Activated CD4-positive, alpha-beta T cell treated with anti-CD3 and anti-CD28 coated beads, Interleukin-2, amount 10 ng/mL, durations not matched to agents 24 days and 14 days (primary cell): ENCODE results near the gene ZNF117. TPM values are rescaled to one million over a fixed set of nuclear protein-coding genes. Genes with fewer than 3 reads are reported as not detected.
A peak's percentile ranks its signal among the peaks of the same experiment; 100 is the strongest.
"Not testable (repeated sequence)": the region's sequence is repeated elsewhere in the genome, so short reads cannot be mapped to it uniquely, and the experiment has no call there.

Source experiments
- DNase-seq: peaks from one replicate; pipeline ENCODE4 v3.0.0; 2022
- H3K27ac Mint-ChIP-seq: one replicate; pipeline ENCODE4 v1.8.0; 2022; ENCODE audit warnings: mild to moderate bottlenecking, mixed read lengths
- H3K27me3 Mint-ChIP-seq: one replicate; pipeline ENCODE4 v1.8.0; 2022; ENCODE audit warnings: mixed read lengths
- H3K36me3 Mint-ChIP-seq: one replicate; pipeline ENCODE4 v1.8.0; 2022; ENCODE audit warnings: low read depth, mild to moderate bottlenecking, mixed read lengths
- H3K4me1 Mint-ChIP-seq: one replicate; pipeline ENCODE4 v1.8.0; 2021; ENCODE audit warnings: mixed read lengths
- H3K4me3 Mint-ChIP-seq: one replicate; pipeline ENCODE4 v1.8.0; 2022; ENCODE audit warnings: mild to moderate bottlenecking, moderate library complexity, mixed read lengths
- H3K9me3 Mint-ChIP-seq: one replicate; pipeline ENCODE4 v1.8.0; 2021; ENCODE audit warnings: mixed read lengths
- intact Hi-C: fragments of 100-400 bp; cut with micrococcal nuclease; formaldehyde crosslinking; loops from one replicate; pipeline ENCODE4 v1.15.1; 2023
- total RNA-seq: library from RNA; stranded (reverse); gene quantifications from 2 replicates; pipeline ENCODE4 v1.2.3, GENCODE V29; 2022

The ZNF117 gene
- total RNA-seq, 1 donor from 2014 or later = 3.6 TPM

DNA sequence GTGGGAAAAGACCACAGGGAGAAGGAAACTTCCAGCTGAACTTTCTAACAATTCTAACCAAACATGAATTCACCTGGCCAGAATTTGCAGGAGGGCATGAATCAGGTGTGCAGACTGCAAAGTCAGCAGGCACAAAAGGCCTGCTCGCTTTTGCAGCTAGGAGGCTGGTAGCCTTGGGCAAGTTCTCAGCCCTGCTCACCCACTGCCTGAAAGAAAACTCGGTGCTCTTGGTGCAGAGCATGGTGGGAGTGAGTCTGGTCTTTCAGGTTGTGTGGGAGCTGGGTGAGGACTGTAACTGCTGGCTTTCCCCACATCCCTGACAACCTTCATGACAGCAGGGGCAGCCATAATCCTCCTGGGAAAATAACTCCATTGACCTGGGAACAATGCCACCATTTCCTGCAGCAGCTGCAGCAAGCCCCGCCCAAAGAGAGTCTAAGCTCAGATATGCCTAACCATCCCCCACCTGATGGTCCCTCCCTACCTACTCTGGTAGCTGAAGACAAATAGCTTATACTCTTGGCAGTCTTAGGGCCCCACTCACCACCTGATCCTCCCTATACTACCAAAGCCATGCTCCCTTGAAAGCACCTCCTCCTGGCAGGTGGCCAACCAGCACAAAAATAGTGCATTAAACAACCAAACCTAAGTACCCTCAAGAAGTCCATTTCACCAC is 31.6 kb downstream of the ZNF117 start:
- intact Hi-C loops = no loop called here
- H3K4me1 Mint-ChIP-seq = no peaks in the 10 kb centered on the region
- H3K27ac Mint-ChIP-seq = no peak overlapping the region
- DNase-seq = no peak
- H3K4me3 Mint-ChIP-seq = no peak overlapping the region
- H3K36me3 Mint-ChIP-seq = no peaks in the 10 kb centered on the region
- peaks cover 16% of the 10 kb centered on the region for H3K9me3 Mint-ChIP-seq
- H3K27me3 Mint-ChIP-seq = no peaks in the 10 kb centered on the region

DNA sequence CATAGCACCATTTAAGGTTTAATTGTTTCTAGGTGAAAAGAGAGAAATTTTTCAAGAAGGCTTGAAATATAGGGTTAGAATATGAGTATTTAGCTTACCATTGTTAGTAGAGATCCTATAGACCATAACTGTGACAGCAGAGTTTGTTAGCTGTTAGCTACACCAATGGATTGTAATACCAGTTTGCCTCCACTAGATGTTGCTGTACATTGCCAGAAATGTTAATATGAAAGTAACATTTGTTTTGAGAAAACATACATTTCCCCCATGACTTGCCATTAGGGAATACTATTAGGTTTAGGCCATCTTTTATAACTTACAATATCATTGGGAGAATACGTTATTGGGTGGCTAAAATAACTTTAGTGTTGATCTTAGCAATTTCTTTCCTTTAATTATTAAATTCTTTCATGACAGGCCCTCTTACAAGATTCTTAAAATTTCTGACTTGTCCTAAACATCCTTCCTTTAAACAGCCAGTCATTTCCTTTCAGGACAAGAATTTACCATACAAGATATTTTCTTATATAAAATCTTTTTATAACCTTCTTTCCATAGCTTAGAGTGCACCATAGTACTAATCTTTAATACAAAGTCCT is 39.5 kb downstream of the ZNF117 start:
- Mint-ChIP-seq H3K4me1 (no peaks in the 10 kb centered on the region), H3K4me3 (no peak overlapping the region), H3K27ac (no peak overlapping the region), H3K9me3 (no peaks in the 10 kb centered on the region), H3K36me3 (no peaks in the 10 kb centered on the region), H3K27me3 (peaks cover 24% of the 10 kb centered on the region)
- DNase-seq = peak; percentile 68
- intact Hi-C loops = loop anchor here (2.0 kb wide), 1 partner anchor 269 kb away; no protein-coding TSS in a partner anchor

DNA sequence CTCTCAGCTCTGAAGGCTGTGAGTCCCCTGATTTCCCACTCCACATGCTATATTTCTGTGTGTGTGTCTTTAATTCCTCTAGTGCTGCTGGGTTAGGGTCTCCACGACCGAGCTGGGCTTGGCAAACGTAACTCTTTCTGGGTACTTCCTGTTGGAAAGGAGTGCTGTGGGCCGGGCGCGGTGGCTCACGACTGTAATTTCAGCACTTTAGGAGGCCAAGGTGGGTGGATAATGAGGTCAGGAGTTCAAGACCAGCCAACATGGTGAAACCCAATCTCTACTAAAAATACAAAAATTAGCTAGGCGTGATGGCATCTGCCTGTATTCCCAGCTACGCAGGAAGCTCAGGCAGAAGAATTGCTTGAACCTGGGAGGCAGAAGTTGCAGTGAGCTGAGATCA is 40.2 kb downstream of the ZNF117 start:
- not testable (repeated sequence) for H3K9me3 Mint-ChIP-seq, H3K27ac Mint-ChIP-seq, H3K4me1 Mint-ChIP-seq, DNase-seq, H3K4me3 Mint-ChIP-seq, H3K36me3 Mint-ChIP-seq
- intact Hi-C loops = loop anchor here (2.0 kb wide), 1 partner anchor 270 kb away; no protein-coding TSS in a partner anchor
- H3K27me3 Mint-ChIP-seq = peaks cover 28% of the 10 kb centered on the region

DNA sequence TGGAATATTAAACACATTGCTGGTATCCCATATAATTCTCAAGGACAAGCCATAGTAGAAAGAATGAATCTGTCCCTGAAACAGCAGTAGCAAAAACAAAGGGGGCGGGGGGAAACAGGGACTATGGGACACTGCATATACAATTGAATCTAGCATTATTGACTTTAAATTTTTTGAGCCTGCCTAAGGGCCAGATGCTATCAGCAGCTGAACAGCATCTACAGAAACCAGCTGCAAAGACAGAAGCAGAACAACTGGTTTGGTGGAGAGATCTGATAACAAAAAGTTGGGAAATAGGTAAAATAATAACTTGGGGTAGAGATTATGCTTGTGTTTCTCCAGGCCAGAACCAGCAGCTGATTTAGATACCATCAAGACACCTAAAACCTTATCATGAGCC is 42.1 kb downstream of the ZNF117 start:
- H3K36me3 Mint-ChIP-seq, H3K9me3 Mint-ChIP-seq, H3K4me3 Mint-ChIP-seq, intact Hi-C loops, DNase-seq, H3K27ac Mint-ChIP-seq, H3K4me1 Mint-ChIP-seq: not testable (repeated sequence)
- H3K27me3 Mint-ChIP-seq = peaks cover 28% of the 10 kb centered on the region

DNA sequence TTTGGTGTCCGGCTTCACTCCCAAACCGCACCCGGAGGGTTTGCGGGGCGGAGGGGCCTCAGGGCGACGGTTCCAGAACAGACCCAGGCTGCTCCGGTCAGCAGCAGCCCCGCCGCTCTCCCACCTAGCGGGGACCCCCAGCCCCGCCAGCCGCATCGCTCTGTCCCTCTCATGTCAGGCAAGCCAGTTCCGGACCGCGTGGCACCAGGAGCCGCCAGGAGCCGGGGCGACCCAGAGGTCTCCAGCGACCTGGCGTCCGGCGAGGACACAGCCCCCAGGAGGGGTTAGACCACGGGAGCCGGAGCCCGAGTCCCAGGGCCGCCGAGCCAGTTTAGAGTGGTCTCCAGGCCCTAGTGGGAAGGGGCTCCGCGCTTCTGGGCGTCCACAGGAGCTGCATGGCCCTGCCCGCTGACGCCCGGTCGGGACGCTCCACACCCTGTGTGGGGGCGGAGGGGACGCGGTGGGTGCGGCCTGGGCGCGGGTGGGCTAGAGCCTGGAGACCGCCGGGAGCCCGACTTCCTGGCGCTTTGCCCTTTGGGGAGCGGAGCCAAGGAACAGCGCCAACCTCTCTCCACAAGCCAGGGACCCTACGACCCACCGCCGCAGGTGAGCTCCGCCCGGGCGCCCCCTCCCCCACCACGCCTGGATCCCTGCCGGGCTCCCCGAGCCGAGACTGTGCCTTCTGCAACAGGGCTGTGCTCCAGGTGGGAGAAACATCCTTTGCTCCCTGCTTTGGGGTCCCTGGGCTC is 43.4 kb downstream of the ZNF117 start:
- no peak for DNase-seq
- Mint-ChIP-seq H3K4me3 (no peak overlapping the region), H3K27me3 (peaks cover 28% of the 10 kb centered on the region), H3K4me1 (no peaks in the 10 kb centered on the region), H3K36me3 (no peaks in the 10 kb centered on the region), H3K9me3 (no peaks in the 10 kb centered on the region), H3K27ac (no peak overlapping the region)
- intact Hi-C loops = no loop called here

DNA sequence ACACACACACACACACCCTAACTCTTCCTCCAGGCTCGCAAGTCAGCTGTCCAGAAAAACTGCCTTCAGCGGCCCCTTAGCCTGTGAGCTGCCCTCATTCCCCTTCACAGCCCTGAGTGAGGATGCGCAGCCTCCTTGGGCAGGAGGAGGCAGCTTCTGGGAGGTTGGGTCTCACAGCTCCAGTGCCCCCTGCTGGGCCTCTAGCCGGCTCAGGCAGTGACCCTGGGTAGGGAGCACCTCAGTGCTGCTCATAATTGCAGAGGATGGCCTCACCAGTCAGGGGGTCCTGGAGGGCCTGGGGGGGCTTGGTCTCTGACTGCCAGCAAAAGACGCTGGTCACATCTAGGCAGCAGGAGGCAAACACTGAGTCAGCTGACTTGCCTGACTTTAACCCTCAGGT is 44.1 kb downstream of the ZNF117 start:
- Mint-ChIP-seq H3K4me3 (no peak overlapping the region), H3K27me3 (peaks cover 28% of the 10 kb centered on the region), H3K27ac (no peak overlapping the region), H3K9me3 (no peaks in the 10 kb centered on the region), H3K4me1 (no peaks in the 10 kb centered on the region), H3K36me3 (no peaks in the 10 kb centered on the region)
- intact Hi-C loops = no loop called here
- peak; percentile 57 for DNase-seq

DNA sequence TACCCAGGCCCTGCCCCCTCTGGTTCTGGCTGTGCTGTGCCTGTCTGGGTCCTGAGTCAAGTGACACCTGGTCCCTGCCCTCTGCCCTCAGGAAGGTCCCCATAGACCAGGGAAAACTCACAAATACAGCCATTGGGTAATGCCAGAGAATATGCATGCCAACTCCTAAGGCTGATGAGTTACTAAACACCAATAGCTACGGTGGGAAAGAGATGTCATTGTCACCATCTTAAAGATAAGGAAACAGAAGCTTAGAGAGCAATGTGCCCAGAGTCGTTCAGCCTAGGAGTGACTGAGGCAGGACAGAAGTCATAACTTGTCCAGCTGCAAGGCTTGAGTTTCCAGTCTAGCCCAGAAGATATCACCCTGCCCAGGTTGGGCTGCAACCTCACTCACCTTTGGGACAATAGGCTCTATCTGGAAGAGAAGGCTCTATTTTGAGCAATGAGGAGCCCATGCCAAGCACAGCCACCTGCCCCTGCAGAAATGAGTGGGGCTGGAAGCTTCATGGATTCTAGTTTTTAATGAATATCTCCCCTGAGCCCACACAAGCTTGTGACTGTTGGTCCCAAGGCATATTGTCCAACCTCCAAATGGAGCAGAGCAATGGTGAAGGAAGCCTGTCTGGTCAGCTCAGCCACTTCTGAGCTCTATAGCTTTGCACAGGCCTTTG is 45.2 kb downstream of the ZNF117 start:
- H3K4me3 Mint-ChIP-seq = no peak overlapping the region
- no peaks in the 10 kb centered on the region for H3K9me3 Mint-ChIP-seq
- no peaks in the 10 kb centered on the region for H3K4me1 Mint-ChIP-seq
- peaks cover 28% of the 10 kb centered on the region for H3K27me3 Mint-ChIP-seq
- H3K36me3 Mint-ChIP-seq = no peaks in the 10 kb centered on the region
- no peak for DNase-seq
- H3K27ac Mint-ChIP-seq = no peak overlapping the region
- intact Hi-C loops = no loop called here

DNA sequence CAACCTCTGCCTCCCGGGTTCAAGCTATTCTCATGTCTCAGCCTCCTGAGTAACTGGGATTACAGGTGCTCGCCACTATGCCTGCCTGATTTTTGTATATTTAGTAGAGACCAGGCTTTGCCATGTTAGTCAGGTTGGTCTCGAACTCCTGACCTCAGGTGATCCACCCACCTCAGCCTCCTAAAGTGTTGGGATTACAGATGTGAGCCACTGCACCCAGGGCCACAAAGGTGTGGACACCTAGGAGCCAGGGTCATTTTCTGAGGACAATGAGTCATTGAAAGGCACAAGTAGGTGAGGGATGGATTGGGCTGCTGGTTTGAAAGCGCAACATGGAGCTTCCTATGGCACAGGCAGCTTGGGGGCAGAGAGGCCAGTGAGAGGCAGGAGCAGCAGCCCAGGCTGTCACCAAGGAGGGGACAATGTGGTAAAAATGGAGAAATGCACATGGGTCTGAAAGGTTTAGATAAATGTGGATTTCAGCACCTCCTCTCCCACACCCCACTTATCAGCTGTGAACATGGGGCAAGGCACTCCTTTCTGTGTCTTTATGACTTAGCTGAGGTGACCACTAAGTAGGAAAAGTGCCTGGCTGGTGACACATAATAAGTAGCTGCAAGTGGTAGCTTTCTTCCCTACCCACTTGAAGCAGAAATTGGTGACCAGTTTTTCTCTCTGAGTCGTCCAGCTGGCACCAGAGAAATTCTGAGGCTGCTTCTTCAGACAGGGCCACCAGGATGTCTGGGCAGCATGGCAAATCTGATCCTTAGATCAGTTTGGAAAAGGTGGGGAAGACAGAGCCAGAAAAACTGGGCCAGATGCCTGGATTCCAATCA is 46.0 kb downstream of the ZNF117 start:
- intact Hi-C loops, H3K27ac Mint-ChIP-seq, H3K4me1 Mint-ChIP-seq, DNase-seq, H3K36me3 Mint-ChIP-seq, H3K4me3 Mint-ChIP-seq, H3K9me3 Mint-ChIP-seq: not testable (repeated sequence)
- peaks cover 28% of the 10 kb centered on the region for H3K27me3 Mint-ChIP-seq

DNA sequence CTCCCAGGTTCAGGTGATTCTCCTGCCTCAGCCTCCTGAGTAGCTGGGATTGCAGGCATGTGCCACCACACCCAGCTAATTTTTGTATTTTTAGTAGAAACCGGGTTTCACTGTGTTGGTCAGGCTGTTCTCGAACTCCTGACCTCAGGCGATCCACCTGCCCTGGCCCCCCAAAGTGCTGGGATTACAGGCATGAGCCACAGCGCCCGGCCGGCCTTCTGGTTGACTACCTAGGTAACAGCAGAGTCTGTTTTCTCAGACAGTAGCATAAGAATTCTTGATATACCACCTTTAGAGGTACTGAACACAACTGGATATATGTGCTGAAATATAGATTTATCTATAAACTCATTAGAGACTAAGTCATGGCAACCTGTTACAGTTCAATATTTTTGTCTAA is 50.8 kb downstream of the ZNF117 start:
- intact Hi-C loops, DNase-seq, H3K36me3 Mint-ChIP-seq, H3K4me3 Mint-ChIP-seq, H3K27ac Mint-ChIP-seq, H3K4me1 Mint-ChIP-seq, H3K27me3 Mint-ChIP-seq, H3K9me3 Mint-ChIP-seq: not testable (repeated sequence)

DNA sequence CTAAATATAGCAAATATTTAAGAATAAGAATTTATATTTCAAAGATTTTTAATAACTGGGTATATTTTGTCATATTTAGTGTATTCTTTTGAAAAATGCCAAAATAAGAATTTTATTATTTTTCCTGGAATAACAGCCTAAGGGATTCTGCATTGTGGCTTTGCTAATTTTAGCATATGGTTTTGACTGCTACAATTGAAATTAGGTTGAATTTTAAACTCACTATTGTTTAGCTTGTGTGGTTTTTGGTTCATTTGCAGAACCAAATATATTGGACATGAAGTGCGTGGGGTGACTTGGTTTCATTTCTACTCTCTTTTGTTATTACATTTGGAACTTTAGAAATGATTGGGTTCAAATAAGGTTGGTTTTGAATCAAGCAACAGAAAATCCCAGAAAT is 52.3 kb downstream of the ZNF117 start:
- DNase-seq = no peak
- peaks cover 3% of the 10 kb centered on the region for H3K9me3 Mint-ChIP-seq
- H3K36me3 Mint-ChIP-seq = peaks cover 6% of the 10 kb centered on the region
- no peaks in the 10 kb centered on the region for H3K4me1 Mint-ChIP-seq
- intact Hi-C loops = no loop called here
- H3K27me3 Mint-ChIP-seq = no peaks in the 10 kb centered on the region
- H3K27ac Mint-ChIP-seq = no peak overlapping the region
- H3K4me3 Mint-ChIP-seq = no peak overlapping the region

DNA sequence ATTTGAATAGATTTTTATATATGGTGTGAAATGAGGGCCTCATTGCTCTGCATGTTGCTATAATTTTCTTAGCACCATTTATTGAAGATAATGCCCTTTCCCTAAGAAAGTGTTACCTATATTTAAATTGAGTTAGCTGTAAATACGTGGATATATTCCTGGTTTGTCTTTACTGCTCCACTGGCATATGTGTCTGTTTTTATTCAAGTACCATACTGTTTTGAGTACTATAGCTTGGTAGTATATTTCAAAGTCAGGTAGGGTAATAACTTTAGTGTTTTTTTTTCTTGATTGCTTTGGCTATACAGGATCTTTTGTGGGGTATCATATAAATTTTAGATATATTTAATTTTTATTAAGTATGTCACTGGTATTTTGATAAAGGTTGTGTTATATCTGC is 56.4 kb downstream of the ZNF117 start:
- Mint-ChIP-seq H3K4me3 (no peak overlapping the region), H3K9me3 (peaks cover 3% of the 10 kb centered on the region), H3K4me1 (no peaks in the 10 kb centered on the region), H3K36me3 (peaks cover 16% of the 10 kb centered on the region), H3K27me3 (no peaks in the 10 kb centered on the region), H3K27ac (no peak overlapping the region)
- DNase-seq = no peak
- intact Hi-C loops = no loop called here

DNA sequence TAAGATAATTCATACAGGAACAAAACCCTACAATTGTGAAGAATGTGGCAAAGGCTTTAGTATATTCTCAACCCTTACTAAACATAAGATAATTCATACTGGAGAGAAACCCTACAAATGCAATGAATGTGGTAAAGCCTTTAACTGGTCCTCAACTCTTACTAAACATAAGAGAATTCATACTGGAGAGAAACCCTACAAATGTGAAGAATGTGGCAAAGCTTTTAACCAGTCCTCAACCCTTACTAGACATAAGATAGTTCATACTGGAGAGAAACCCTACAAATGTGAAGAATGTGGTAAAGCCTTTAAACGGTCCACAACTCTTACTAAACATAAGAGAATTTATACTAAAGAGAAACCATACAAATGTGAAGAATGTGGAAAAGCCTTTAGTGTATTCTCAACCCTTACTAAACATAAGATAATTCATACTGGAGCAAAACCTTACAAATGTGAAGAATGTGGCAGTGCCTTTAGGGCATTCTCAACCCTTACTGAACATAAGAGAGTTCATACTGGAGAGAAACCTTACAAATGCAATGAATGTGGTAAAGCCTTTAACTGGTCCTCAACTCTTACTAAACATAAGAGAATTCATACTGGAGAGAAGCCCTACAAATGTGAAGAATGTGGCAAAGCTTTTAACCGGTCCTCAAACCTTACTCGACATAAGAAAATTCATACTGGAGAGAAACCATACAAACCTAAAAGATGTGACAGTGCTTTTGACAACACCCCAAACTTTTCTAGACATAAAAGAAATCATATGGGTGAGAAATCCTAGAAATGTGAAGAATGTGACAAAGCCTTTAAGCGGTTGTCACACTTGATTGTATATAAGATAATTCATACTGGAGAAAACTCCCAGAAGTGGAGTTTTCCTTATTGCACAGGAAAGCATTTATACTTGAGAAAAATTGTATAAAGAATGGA is 62.3 kb downstream of the ZNF117 start:
- H3K27me3 Mint-ChIP-seq, DNase-seq, H3K27ac Mint-ChIP-seq, H3K4me1 Mint-ChIP-seq, intact Hi-C loops, H3K4me3 Mint-ChIP-seq: not testable (repeated sequence)
- Mint-ChIP-seq H3K9me3 (peaks cover 22% of the 10 kb centered on the region), H3K36me3 (peaks cover 62% of the 10 kb centered on the region)
